A549 treated with CORT108297 at 1 μM for 4 hours (cell line): ENCODE data around the gene SHMT2. TPM values are rescaled to one million over a fixed set of nuclear protein-coding genes. Genes with fewer than 3 reads are reported as not detected.

ENCODE experiments used
- total RNA-seq: library from RNA; stranded (reverse); fragments of 200-300 nt; extraction: Qiagen RNA extraction; gene quantifications from 5 replicates; pipeline ENCODE4 v1.2.3, GENCODE V29; 2022

Gene SHMT2
- 123 to 141 TPM (median 136 TPM) in 5 replicates for total RNA-seq

DNA sequence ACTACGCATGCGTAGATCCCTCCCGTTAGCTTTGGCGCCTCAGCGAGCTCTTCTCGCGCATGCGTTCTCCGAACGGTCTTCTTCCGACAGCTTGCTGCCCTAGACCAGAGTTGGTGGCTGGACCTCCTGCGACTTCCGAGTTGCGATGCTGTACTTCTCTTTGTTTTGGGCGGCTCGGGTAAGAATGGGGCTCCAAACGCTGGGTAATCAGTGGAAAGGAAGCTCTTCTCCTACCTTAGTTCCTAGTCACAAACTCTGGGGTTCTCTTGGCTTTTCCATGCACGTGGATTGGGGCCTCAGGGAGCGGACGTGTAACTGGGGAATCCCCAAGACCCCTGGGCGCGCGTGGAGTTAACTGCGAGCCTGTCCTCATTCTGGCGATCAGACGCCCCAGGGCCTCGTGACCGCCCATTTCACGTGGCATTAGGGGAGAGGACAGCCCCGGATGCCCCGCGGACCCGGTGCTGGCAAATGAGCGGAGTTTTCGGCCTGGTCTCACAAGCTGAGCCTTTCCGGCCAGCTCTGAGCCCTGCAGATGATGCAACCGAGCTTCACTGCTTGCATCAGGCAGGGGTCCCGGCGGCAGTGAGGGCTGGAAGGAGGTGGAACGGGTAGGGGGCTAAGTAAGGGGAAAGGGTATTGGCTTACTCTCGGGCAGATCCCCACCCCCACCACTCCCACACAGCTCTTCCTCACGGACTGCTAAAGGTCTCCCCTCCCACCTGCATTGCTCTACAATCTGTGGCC lies at the start of gene SHMT2:
Gene SHMT2, plus strand, starts transcription at position 78 of the 747 bp plus-strand sequence. Its CDS starts 68 bp downstream, at position 146.

DNA sequence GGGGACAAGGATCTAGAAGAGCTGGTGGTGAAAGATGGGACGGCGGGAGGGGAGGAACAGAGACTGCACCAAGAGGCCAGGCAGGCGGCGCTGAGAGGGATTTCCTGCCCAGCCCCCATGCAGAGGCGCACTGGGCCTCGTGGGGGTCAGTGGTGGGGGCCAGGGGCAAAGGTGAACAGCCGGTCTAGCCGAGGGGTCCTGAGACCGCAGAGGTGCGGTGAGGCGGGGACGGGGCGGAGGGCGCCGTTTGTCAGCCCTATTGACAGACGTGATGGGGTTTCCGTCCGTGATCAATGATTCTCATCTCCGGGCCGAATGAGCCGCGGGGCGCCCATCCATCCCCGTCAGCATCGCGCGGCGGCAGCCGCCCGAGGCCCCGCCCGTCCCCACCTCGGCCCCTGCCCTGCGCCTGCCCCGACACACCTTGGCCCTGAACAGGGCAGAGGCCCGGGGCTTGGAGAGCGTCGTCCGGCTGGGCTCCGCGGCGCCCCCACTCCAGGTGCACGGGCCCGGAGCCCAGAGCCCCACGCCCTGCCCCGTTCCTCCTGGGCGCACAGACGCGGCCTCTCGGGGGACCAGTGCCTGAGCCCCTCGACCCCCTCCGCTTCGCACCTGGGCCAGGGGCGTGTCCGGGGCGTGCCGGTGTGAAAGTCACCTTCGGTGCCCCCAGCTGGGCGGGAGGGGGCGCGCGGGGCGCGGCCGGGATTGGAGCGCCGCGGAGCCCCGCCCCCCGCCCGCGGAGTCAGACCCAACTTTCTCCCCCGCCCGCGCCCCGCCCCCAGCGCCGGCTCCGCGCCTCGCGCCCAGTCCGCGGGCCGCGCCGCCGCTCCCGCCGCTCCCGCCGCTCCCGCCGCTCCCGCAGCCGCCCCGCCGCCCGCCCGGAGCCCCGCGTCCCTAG lies 13.2 kb upstream of the SHMT2 start, which contains the start of gene NXPH4:
Gene NXPH4, plus strand, starts transcription at position 781 of the 898 bp plus-strand sequence. CDS start 176 bp downstream, outside the sequence.

DNA sequence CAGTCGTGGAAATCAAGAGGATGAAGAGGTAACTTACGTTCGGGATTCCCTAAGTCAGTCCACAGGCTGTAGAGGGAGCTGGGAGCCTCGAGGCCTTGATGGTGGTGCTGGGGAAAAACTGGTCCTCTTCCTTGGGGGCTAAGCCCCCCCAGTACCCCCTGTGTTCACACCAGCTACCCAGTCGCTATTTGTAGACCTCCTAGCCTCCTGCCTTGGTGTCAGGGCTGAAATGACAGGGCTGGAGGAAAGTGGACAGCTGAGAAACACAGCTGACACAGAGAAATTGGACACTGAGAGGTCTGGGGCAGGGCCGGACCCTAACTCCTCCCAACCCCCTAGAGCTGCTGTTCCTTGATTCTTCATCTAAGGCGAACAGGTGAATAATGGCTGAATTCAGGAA lies 21.4 kb downstream of the SHMT2 start, which contains the start of gene STAC3:
Gene STAC3, minus strand, starts transcription at position 232 of the 400 bp plus-strand sequence. CDS start 1,551 bp downstream, outside the sequence.

Other genes with a start within 250 kb of the SHMT2 start
- 4.0 to 6.0 TPM (median 5.1 TPM) in 5 replicates for gene ZBTB39, start 223.2 kb upstream of the SHMT2 start, total RNA-seq
- 0.11 to 0.20 TPM (median 0.13 TPM) in 3 of 5 replicates, not detected in the others for gene TAC3, start 213.2 kb upstream of the SHMT2 start, total RNA-seq
- 0.09 to 0.41 TPM (median 0.22 TPM) in 5 replicates for gene MYO1A, start 179.6 kb upstream of the SHMT2 start, total RNA-seq
- 14.5 to 17.2 TPM (median 17.0 TPM) in 5 replicates for gene NEMP1, start 150.9 kb upstream of the SHMT2 start, total RNA-seq
- gene NAB2, start 140.6 kb upstream of the SHMT2 start, total RNA-seq: 12.4 to 21.4 TPM (median 19.1 TPM) in 5 replicates
- gene STAT6, start 118.3 kb upstream of the SHMT2 start, total RNA-seq: 42.7 to 55.1 TPM (median 54.2 TPM) in 5 replicates
- 15.9 to 22.7 TPM (median 18.3 TPM) in 5 replicates for gene LRP1, start 101.2 kb upstream of the SHMT2 start, total RNA-seq
- not detected in 5 replicates for gene LRP1-AS, start 82.1 kb upstream of the SHMT2 start, total RNA-seq
- 4.1 to 6.2 TPM (median 5.4 TPM) in 5 replicates for gene NXPH4, start 12.9 kb upstream of the SHMT2 start, total RNA-seq
- gene STAC3, start 21.5 kb downstream of the SHMT2 start, total RNA-seq: 0.33 to 0.47 TPM (median 0.42 TPM) in 5 replicates
- gene R3HDM2, start 201.3 kb downstream of the SHMT2 start, total RNA-seq: 9.1 to 11.3 TPM (median 10.0 TPM) in 5 replicates
- 0.05 to 0.08 TPM in 2 of 5 replicates, not detected in the others for gene INHBC, start 205.1 kb downstream of the SHMT2 start, total RNA-seq
- 0.08 to 0.16 TPM (median 0.10 TPM) in 4 of 5 replicates, not detected in the other for gene INHBE, start 225.6 kb downstream of the SHMT2 start, total RNA-seq
- gene GLI1, start 230.1 kb downstream of the SHMT2 start, total RNA-seq: 7.4 to 12.6 TPM (median 10.1 TPM) in 5 replicates